Measurements from ENCODE around the gene METTL24. TPM values are rescaled to one million over a fixed set of nuclear protein-coding genes. Genes with fewer than 3 reads are reported as not detected.

The METTL24 gene
- total RNA-seq, 1 experiment from 2014 or later: not detected

- DNase-seq: no peak
- CTCF ChIA-PET: no interaction called here
- Histone ChIP-seq H3K9me2 (ENCODE audit: insufficient read depth) (no peaks in the 10 kb centered on the region), H4K20me1 (ENCODE audit: insufficient read depth) (no peaks in the 10 kb centered on the region), H3K36me3 (ENCODE audit: low read depth) (no peaks in the 10 kb centered on the region), H2AFZ (no peak overlapping the region), H3F3A (ENCODE audit: insufficient read depth, low read depth) (no peaks in the 10 kb centered on the region), H3K79me2 (ENCODE audit: low read depth) (no peaks in the 10 kb centered on the region), H3K4me3 (no peak overlapping the region), H3K4me1 (replicated peaks; ENCODE audit: insufficient read depth) (no peaks in the 10 kb centered on the region), H3K27ac (no peak overlapping the region), H3K9me3 (ENCODE audit: insufficient read depth, low read depth) (no peaks in the 10 kb centered on the region), H3K27me3 (ENCODE audit: insufficient read depth, low read depth) (peaks cover 40% of the 10 kb centered on the region), H3K4me2 (no peak overlapping the region)
- intact Hi-C loops (cut with micrococcal nuclease; ENCODE audit: unreplicated experiment): no loop called here
- BruUV-seq (replicated peaks): no TSS peak
- no peak for TF ChIP-seq EZH2 (IDR thresholded peaks at IDR 0.05; ENCODE audit: low read depth)
- no peak for TF ChIP-seq CTCF (conservative IDR thresholded peaks at IDR 0.05)
- POLR2A ChIA-PET (ENCODE audit: unreplicated experiment): no interaction called here
These were observed 2.5 kb upstream of the METTL24 start for GRCh38 chr6:110360676-110361075.

DNA sequence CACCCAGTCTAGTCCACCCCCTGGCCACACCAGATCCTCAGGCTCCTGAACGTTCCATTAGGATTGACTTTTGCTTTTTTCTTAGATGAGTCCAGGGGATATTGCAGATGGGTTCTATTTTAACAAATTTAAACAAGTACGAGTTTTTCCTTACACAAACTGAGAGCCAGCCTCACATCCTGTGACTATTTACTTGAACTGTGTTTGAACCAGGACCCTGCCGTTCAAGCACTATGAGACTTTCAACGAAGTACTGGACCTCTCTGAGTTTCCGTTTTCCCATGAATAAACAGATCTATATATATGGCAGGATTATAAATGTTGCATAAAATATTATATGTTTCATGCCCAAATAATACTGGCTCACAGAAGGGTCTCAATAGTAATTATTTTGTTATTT lies 1.4 kb upstream of the METTL24 start:
- no peak overlapping the region for H3K27ac ChIP-seq
- no peaks in the 10 kb centered on the region for H3K36me3 ChIP-seq (ENCODE audit: low read depth)
- H3K4me1 ChIP-seq (replicated peaks; ENCODE audit: insufficient read depth): no peaks in the 10 kb centered on the region
- H3K9me2 ChIP-seq (ENCODE audit: insufficient read depth): no peaks in the 10 kb centered on the region
- peaks cover 29% of the 10 kb centered on the region for H3K27me3 ChIP-seq (ENCODE audit: insufficient read depth, low read depth)
- CTCF ChIA-PET: no interaction called here
- no peaks in the 10 kb centered on the region for H4K20me1 ChIP-seq (ENCODE audit: insufficient read depth)
- H3F3A ChIP-seq (ENCODE audit: insufficient read depth, low read depth): no peaks in the 10 kb centered on the region
- no peaks in the 10 kb centered on the region for H3K79me2 ChIP-seq (ENCODE audit: low read depth)
- H3K9me3 ChIP-seq (ENCODE audit: insufficient read depth, low read depth): no peaks in the 10 kb centered on the region
- DNase-seq: no peak
- H3K4me2 ChIP-seq: no peak overlapping the region
- H2AFZ ChIP-seq: no peak overlapping the region
- intact Hi-C loops (cut with micrococcal nuclease; ENCODE audit: unreplicated experiment): no loop called here
- H3K4me3 ChIP-seq: no peak overlapping the region
- POLR2A ChIA-PET (ENCODE audit: unreplicated experiment): no interaction called here
- TF ChIP-seq CTCF (conservative IDR thresholded peaks at IDR 0.05) (no peak), EZH2 (IDR thresholded peaks at IDR 0.05; ENCODE audit: low read depth) (no peak)
- no TSS peak for BruUV-seq (replicated peaks)

- TF ChIP-seq CTCF (conservative IDR thresholded peaks at IDR 0.05) (no peak), EZH2 (IDR thresholded peaks at IDR 0.05; ENCODE audit: low read depth) (no peak)
- H3K4me3 ChIP-seq: no peak overlapping the region
- H3F3A ChIP-seq (ENCODE audit: insufficient read depth, low read depth): no peaks in the 10 kb centered on the region
- ChIA-PET CTCF (no interaction called here), POLR2A (ENCODE audit: unreplicated experiment) (no interaction called here)
- H3K27ac ChIP-seq: no peak overlapping the region
- H3K9me2 ChIP-seq (ENCODE audit: insufficient read depth): no peaks in the 10 kb centered on the region
- peaks cover 28% of the 10 kb centered on the region for H3K27me3 ChIP-seq (ENCODE audit: insufficient read depth, low read depth)
- no peaks in the 10 kb centered on the region for H4K20me1 ChIP-seq (ENCODE audit: insufficient read depth)
- no peaks in the 10 kb centered on the region for H3K36me3 ChIP-seq (ENCODE audit: low read depth)
- no peak overlapping the region for H2AFZ ChIP-seq
- no peak for DNase-seq
- H3K4me1 ChIP-seq (replicated peaks; ENCODE audit: insufficient read depth): no peaks in the 10 kb centered on the region
- H3K4me2 ChIP-seq: no peak overlapping the region
- intact Hi-C loops (cut with micrococcal nuclease; ENCODE audit: unreplicated experiment): no loop called here
- no TSS peak for BruUV-seq (replicated peaks)
- H3K79me2 ChIP-seq (ENCODE audit: low read depth): no peaks in the 10 kb centered on the region
- H3K9me3 ChIP-seq (ENCODE audit: insufficient read depth, low read depth): no peaks in the 10 kb centered on the region
These were observed 508 bp upstream of the METTL24 start for GRCh38 chr6:110358553-110359160.

Measured in PC-9 (cell line).